Epithelial cell of proximal tubule (primary cell): Measurements from ENCODE around the gene STAB1. TPM values are rescaled to one million over a fixed set of nuclear protein-coding genes. Genes with fewer than 3 reads are reported as not detected.

Experiments used
- DNase-seq: peaks from one replicate; pipeline ENCODE4 v3.0.0-alpha.2; 2011; ENCODE audit warnings: low read depth
- H3K4me3 ChIP-seq: 2 replicates; pipeline ENCODE4 v1.5.1; 2011; ENCODE audit warnings: low read depth, mild to moderate bottlenecking, low read length
- total RNA-seq: library from RNA; depleted of rRNA; stranded (reverse); fragments of >200 nt; gene quantifications from 2 replicates; pipeline ENCODE4 v1.2.3, GENCODE V29; 2015
- TF ChIP-seq, protein P1 (sequence below): conservative IDR thresholded peaks from 2 replicates; pipeline ENCODE4 v1.5.1; 2012; ENCODE audit warnings: low read depth, mild to moderate bottlenecking, low read length

STAB1 gene
- total RNA-seq, 1 donor from 2014 or later, result 0.52 TPM

DNA sequence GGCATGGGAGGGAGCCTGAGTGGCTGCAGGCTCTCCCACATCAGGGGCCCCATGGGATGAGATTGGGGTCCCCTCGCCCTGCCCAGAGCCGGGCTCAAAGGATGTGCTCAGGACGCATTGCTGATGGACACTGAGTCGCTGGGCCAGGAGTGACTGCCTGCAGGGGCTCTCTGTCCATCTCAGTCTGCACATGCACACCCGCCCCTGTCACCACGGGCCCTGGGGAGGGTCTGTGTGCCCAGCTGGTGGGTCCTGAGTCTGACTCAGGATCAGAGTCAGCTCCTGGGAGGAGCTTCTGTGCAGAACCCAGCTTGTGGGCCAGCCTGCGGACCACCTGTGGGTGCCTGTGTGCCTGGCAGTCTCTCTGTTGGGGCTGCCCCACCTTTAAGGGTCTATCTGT lies 18.1 kb downstream of the STAB1 start:
- TF ChIP-seq, protein P1, sequence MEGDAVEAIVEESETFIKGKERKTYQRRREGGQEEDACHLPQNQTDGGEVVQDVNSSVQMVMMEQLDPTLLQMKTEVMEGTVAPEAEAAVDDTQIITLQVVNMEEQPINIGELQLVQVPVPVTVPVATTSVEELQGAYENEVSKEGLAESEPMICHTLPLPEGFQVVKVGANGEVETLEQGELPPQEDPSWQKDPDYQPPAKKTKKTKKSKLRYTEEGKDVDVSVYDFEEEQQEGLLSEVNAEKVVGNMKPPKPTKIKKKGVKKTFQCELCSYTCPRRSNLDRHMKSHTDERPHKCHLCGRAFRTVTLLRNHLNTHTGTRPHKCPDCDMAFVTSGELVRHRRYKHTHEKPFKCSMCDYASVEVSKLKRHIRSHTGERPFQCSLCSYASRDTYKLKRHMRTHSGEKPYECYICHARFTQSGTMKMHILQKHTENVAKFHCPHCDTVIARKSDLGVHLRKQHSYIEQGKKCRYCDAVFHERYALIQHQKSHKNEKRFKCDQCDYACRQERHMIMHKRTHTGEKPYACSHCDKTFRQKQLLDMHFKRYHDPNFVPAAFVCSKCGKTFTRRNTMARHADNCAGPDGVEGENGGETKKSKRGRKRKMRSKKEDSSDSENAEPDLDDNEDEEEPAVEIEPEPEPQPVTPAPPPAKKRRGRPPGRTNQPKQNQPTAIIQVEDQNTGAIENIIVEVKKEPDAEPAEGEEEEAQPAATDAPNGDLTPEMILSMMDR, result no peak
- DNase-seq, result no peak
- H3K4me3 ChIP-seq, result no peak overlapping the region

DNA sequence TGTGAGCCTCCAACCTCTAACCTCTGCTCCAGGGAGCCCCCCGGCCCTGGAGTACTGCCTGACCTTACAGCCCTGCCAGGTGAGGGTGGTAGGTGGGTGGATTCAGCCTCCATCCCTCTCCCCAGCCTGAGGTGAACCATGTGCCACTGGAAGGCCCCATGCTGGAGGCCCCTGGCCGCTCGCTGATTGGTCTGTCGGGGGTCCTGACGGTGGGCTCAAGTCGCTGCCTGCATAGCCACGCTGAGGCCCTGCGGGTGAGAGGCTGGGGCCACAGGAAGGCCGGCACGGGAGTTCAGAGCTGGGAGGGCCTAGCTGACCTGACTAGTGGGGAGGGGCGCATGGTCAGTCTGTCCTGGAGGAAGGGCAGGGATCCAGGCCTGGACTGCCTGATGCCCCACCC lies 19.4 kb downstream of the STAB1 start:
- H3K4me3 ChIP-seq, result no peak overlapping the region
- no peak for DNase-seq
- TF ChIP-seq, protein P1, result no peak

DNA sequence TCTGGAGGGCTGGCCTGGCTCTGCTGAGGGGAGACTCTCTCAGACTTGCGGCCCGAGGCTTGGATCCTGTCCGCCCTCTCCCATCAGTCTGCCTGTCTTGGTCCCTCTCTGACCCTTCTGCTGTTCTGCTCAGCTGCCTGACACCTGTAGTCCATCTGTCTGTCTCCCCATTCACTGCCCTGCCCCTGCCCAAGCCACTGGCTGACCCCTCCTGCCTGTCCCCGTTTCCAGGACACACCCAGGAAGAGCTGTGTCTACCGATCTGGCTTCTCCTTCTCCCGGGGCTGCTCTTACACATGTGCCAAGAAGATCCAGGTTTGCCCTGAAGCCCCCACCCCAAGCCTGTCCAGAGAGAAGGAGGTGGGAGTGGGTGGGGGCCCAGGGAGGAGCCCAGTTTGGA lies 20.1 kb downstream of the STAB1 start:
- H3K4me3 ChIP-seq, result no peak overlapping the region
- TF ChIP-seq, protein P1, result no peak
- no peak for DNase-seq

DNA sequence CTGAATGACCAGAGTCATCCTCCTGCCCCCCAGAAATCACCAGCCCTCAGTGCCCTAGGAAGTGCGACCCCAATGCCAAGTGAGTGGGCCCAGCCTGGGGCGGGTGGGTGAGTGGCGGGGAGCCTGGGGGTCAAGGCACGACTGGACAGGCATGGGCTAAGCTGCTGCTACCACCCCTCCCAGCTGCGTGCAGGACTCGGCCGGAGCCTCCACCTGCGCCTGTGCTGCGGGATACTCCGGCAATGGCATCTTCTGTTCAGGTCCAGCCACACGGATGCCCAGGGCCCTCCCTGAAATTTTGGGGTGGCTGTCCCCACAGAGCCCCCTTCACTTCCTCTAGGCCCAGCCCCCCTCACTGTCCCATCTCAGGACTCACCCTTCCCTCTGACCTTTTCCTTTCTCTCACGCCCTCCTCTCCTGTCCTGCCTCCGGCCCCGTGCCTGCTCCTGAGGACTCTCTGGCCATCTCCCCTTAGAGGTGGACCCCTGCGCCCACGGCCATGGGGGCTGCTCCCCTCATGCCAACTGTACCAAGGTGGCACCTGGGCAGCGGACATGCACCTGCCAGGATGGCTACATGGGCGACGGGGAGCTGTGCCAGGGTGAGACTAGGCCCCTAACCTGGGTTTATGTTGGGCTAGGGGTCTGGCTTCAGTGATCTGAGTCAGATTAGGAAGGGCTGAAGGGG lies 21.5 kb downstream of the STAB1 start:
- TF ChIP-seq, protein P1, result no peak
- no peak for DNase-seq
- H3K4me3 ChIP-seq, result no peak overlapping the region

DNA sequence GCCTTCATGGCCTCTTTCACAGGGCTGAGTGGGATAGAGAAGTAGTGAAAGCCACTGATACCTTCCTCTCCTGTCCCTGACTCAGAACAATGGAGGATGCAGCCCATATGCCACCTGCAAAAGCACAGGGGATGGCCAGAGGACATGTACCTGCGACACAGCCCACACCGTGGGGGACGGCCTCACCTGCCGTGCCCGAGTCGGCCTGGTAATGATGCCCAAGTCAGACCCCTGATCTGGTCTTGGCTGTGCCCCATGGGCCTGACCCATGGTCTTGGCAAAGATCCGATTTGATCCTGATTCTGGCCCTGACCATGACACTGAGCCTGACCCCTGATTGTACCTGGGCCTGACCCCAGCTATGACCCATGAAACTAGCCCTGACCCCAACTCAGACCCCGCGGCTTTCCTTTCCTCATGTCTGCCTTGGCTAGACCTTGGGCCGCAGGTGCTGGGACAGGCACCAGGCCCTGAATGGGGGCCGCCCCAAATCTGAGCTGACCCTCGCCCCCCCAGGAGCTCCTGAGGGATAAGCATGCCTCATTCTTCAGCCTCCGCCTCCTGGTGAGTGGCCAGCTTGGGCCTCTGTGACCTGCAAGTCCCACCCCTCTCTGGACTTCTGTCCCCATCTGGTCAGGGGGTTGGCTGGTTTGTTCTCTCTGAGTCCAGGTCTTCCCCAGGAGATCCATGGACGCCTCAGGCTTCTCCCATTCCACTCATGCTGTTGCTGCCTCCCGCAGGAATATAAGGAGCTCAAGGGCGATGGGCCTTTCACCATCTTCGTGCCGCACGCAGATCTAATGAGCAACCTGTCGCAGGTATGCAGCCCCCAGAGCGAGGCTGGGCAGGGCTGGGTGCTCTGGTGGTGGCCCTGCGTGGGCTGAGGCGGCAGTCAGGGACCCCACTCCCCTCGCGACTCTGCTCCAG lies 22.9 kb downstream of the STAB1 start:
- no peak overlapping the region for H3K4me3 ChIP-seq
- no peak for DNase-seq
- TF ChIP-seq, protein P1, result no peak

DNA sequence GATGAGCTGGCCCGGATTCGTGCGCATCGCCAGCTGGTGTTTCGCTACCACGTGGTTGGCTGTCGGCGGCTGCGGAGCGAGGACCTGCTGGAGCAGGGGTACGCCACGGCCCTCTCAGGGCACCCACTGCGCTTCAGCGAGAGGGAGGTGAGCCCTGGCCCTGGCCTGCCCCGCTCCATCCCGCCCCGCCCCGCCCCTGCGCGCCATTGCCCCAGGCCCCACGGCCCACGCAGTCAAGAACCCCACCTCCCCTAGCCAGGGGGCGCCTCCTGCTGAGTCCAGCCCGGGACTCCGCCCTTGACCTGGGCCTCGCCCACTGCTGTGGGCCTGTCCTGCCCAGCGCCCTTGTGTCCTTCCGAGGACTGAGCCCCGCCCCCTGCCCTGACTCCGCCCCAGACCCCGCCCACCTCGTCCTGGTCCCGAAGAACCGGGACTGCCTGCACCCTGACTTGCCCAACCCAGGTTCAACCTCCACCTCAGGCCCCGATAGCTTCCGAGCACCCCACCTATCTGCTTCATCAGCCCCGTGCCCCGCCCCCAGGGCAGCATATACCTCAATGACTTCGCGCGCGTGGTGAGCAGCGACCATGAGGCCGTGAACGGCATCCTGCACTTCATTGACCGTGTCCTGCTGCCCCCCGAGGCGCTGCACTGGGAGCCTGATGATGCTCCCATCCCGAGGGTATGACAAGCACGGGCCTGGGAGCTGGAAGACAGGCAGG lies 23.7 kb downstream of the STAB1 start:
- TF ChIP-seq, protein P1, result no peak
- no peak overlapping the region for H3K4me3 ChIP-seq
- no peak for DNase-seq
